Gastroesophageal sphincter (tissue), 3 donors: ENCODE data around the gene PGBD4.

ENCODE experiments used
- EP300 ChIP-seq: sonication (generic); formaldehyde crosslinking; IDR thresholded peaks from one replicate; pipeline ENCODE4 v1.6.1; 2017; ENCODE audit warnings: antibody characterized with exemption, mild to moderate bottlenecking
- POLR2A ChIP-seq, 2 donors: fragments of 450-650 bp; IDR thresholded peaks; one replicate each; pipeline ENCODE4 v1.6.1; 2017; ENCODE audit warnings: antibody characterized with exemption in 2 of 2, mild to moderate bottlenecking in 2 of 2, moderate library complexity in 1 of 2
- POLR2AphosphoS5 ChIP-seq: sonication (generic); formaldehyde crosslinking; IDR thresholded peaks from one replicate; pipeline ENCODE4 v1.6.1; 2017; ENCODE audit warnings: antibody characterized with exemption
- TF ChIP-seq, protein P1 (sequence below), 4 experiments: fragments of 200-600 bp in 2 of 4; fragments of 450-650 bp in 2 of 4; sonication (generic) in 1 of 4; IDR thresholded peaks; one replicate each; pipeline ENCODE4 v1.5.1; 2017 to 2019; ENCODE audit warnings: antibody characterized with exemption in 4 of 4, mild to moderate bottlenecking in 2 of 4, moderate library complexity in 2 of 4

DNA sequence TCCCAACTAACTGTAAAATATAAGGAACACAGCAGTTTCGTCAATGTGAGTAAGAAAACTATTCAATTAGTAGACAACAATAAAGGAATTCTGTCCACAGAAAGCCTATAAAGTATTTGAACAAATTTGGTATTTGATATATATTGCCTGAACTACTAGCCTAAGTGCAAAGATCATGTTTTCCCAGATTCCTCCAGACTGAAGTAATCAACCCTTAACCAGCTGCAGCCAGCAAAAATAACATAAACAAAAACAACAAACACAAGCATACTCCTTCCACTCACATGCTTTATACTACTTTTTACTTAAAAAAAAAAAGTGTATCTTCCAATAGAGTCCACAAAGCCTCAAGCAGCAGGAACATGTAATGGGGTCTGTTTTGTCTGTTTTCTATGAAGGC is 24.1 kb downstream of the PGBD4 start:
- TF ChIP-seq POLR2AphosphoS5 (no peak), POLR2A (IDR thresholded peaks at IDR 0.05) (no peak), EP300 (no peak)
- TF ChIP-seq, protein P1, sequence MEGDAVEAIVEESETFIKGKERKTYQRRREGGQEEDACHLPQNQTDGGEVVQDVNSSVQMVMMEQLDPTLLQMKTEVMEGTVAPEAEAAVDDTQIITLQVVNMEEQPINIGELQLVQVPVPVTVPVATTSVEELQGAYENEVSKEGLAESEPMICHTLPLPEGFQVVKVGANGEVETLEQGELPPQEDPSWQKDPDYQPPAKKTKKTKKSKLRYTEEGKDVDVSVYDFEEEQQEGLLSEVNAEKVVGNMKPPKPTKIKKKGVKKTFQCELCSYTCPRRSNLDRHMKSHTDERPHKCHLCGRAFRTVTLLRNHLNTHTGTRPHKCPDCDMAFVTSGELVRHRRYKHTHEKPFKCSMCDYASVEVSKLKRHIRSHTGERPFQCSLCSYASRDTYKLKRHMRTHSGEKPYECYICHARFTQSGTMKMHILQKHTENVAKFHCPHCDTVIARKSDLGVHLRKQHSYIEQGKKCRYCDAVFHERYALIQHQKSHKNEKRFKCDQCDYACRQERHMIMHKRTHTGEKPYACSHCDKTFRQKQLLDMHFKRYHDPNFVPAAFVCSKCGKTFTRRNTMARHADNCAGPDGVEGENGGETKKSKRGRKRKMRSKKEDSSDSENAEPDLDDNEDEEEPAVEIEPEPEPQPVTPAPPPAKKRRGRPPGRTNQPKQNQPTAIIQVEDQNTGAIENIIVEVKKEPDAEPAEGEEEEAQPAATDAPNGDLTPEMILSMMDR (IDR thresholded peaks at IDR 0.05): no peak
